ENCODE measurements around the gene RSPO3. TPM values are rescaled to one million over a fixed set of nuclear protein-coding genes. Genes with fewer than 3 reads are reported as not detected.
A peak's percentile ranks its signal among the peaks of the same experiment; 100 is the strongest.

RSPO3 gene
- total RNA-seq, 1 experiment from 2014 or later = not detected

DNA sequence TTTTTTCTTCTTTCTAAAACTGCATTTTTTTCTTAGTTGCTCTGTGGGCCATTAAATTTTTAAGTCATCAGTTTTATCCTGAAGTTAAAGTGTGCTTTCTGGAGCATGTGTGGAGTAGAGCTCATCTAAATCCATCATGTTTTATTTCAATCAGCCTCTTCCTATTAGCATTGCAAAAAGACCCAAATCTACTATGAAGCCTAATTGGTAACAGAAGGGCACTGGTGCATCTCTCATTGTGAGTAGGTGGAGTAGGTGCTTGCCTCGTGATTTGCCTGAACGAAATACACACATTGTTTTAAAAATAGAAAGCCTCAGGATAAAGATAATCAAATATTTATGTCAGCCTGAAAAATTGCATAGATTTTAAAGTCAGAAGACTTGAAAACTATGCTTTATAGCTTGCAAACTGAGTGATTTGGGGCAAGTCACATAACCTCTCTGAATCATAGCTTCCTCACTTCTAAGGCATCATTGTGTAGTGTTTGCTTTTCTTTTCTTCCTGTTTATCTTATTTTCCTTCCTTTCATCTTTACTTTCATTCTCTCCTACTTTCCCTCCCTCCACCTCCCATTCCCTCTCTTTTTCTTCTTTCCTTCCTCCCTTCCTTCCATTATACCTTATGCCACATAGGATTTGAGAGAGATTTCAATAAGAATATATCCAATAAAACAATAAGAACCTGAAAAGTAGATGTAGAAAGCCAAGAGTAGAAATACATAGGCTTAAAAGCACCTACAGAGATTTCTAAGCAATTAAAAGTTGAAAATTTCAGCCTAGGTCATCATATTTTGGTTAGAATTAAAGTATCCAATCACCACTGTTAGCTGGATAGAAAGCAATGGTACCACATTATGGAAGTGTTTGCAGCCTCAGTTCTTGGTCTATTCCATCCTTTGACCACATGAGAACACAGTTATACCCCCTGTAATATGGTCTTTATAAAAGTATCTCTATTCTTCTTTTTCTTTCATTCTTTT lies 98.6 kb downstream of the RSPO3 start:
- H2AFZ ChIP-seq (ENCODE audit: low read length) = no peak overlapping the region
- POLR2A ChIA-PET (ENCODE audit: unreplicated experiment) = no interaction called here
- H3K9me3 ChIP-seq (ENCODE audit: low read length) = no peaks in the 10 kb centered on the region

DNA sequence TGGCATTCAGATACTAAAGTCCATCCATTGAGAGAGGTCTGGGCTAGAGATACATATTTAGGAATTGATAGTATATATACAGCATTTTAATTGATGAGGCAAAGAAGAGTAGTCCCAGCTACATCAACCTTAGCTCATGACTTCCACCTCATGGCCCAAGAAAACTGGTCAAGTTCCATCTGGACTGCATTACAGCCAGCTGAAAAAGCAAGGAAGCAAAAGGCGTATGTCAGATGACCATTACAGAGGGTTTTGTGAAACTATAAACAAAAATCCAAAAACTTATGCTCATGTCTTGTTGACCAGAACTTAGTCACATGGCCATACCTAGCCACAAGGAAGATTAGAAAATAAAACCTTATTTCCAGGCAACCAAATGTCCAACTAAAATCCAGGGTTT lies 101.4 kb downstream of the RSPO3 start:
- no peak for DNase-seq

More for the DNA sequence above, 98.6 kb downstream of the RSPO3 start:
- H3K79me2 ChIP-seq (ENCODE audit: low read length) = no peaks in the 10 kb centered on the region
- no peaks in the 10 kb centered on the region for H3K9me2 ChIP-seq (replicated peaks; ENCODE audit: low read length)
- H3K4me2 ChIP-seq (ENCODE audit: low read length) = no peak overlapping the region
- H3K27ac ChIP-seq (ENCODE audit: low read length) = no peak overlapping the region
- no peak for DNase-seq
- H3K9ac ChIP-seq (ENCODE audit: low read length) = no peak overlapping the region
- H3K4me1 ChIP-seq (ENCODE audit: insufficient read depth, low read length) = no peaks in the 10 kb centered on the region
- CTCF ChIA-PET = no interaction called here
- no peak overlapping the region for H3K4me3 ChIP-seq (ENCODE audit: low read length)
- intact Hi-C loops (cut with micrococcal nuclease) = no loop called here
- no TSS peak for BruUV-seq (replicated peaks)
- H4K20me1 ChIP-seq (ENCODE audit: low read length) = no peaks in the 10 kb centered on the region
- no peaks in the 10 kb centered on the region for H3K27me3 ChIP-seq (ENCODE audit: low read length)
- no peaks in the 10 kb centered on the region for H3F3A ChIP-seq (ENCODE audit: low read length, unreplicated experiment)
- no peaks in the 10 kb centered on the region for H3K36me3 ChIP-seq (ENCODE audit: low read depth, low read length)
- TF ChIP-seq, protein P1, sequence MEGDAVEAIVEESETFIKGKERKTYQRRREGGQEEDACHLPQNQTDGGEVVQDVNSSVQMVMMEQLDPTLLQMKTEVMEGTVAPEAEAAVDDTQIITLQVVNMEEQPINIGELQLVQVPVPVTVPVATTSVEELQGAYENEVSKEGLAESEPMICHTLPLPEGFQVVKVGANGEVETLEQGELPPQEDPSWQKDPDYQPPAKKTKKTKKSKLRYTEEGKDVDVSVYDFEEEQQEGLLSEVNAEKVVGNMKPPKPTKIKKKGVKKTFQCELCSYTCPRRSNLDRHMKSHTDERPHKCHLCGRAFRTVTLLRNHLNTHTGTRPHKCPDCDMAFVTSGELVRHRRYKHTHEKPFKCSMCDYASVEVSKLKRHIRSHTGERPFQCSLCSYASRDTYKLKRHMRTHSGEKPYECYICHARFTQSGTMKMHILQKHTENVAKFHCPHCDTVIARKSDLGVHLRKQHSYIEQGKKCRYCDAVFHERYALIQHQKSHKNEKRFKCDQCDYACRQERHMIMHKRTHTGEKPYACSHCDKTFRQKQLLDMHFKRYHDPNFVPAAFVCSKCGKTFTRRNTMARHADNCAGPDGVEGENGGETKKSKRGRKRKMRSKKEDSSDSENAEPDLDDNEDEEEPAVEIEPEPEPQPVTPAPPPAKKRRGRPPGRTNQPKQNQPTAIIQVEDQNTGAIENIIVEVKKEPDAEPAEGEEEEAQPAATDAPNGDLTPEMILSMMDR (conservative IDR thresholded peaks at IDR 0.05; ENCODE audit: low read depth, low read length) = no peak
- ATAC-seq = peak; percentile 74

DNA sequence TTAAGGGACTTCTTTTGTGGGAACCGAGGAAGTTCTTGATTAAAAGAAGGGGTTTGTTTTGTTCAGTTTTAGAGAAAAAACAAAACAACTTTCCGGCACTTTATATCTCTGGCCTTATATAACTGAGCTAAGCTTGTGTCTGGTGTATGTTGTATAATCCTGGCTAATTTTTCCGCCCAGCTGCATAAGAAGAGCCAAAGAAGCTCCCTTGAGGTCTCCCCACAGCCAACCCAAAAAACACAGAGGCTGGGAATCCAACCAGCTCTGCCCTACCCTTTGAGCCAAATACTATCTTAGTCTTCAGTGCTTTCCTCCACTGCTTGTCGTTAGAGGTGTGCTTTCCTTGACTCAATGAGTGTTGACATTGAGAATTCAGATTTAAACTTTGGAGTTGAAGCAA lies 102.7 kb downstream of the RSPO3 start:
- Histone ChIP-seq H4K20me1 (ENCODE audit: low read length) (no peaks in the 10 kb centered on the region), H3K9ac (ENCODE audit: low read length) (no peak overlapping the region), H3K9me2 (replicated peaks; ENCODE audit: low read length) (no peaks in the 10 kb centered on the region), H3K4me3 (ENCODE audit: low read length) (no peak overlapping the region), H3K79me2 (ENCODE audit: low read length) (no peaks in the 10 kb centered on the region), H3K4me2 (ENCODE audit: low read length) (no peak overlapping the region), H3K9me3 (ENCODE audit: low read length) (no peaks in the 10 kb centered on the region), H2AFZ (ENCODE audit: low read length) (no peak overlapping the region), H3K36me3 (ENCODE audit: low read depth, low read length) (no peaks in the 10 kb centered on the region), H3K27me3 (ENCODE audit: low read length) (no peaks in the 10 kb centered on the region), H3K4me1 (ENCODE audit: insufficient read depth, low read length) (no peaks in the 10 kb centered on the region), H3F3A (ENCODE audit: low read length, unreplicated experiment) (no peaks in the 10 kb centered on the region), H3K27ac (ENCODE audit: low read length) (no peak overlapping the region)
- DNase-seq (no peak), ATAC-seq (no peak)
- intact Hi-C loops (cut with micrococcal nuclease) = no loop called here
- ChIA-PET CTCF (no interaction called here), POLR2A (ENCODE audit: unreplicated experiment) (interaction anchor here (0.7 kb wide), 1 partner anchor 24 kb away, joined by 9 read pairs; no protein-coding TSS in a partner anchor)
- TF ChIP-seq, protein P1 (conservative IDR thresholded peaks at IDR 0.05; ENCODE audit: low read depth, low read length) = no peak
- no peak for TF ChIP-seq EZH2phosphoT487 (IDR thresholded peaks at IDR 0.05; ENCODE audit: borderline replicate concordance, low read length)
- no peak for TF ChIP-seq EZH2 (IDR thresholded peaks at IDR 0.05; ENCODE audit: low read length, unreplicated experiment)
- BruUV-seq (replicated peaks) = no TSS peak

More for the DNA sequence above, 101.4 kb downstream of the RSPO3 start:
- Histone ChIP-seq H3K4me2 (ENCODE audit: low read length) (no peak overlapping the region), H3K9ac (ENCODE audit: low read length) (no peak overlapping the region), H3K79me2 (ENCODE audit: low read length) (no peaks in the 10 kb centered on the region), H3K4me1 (ENCODE audit: insufficient read depth, low read length) (no peaks in the 10 kb centered on the region), H3K27ac (ENCODE audit: low read length) (no peak overlapping the region), H3F3A (ENCODE audit: low read length, unreplicated experiment) (no peaks in the 10 kb centered on the region), H4K20me1 (ENCODE audit: low read length) (no peaks in the 10 kb centered on the region), H3K36me3 (ENCODE audit: low read depth, low read length) (no peaks in the 10 kb centered on the region), H3K27me3 (ENCODE audit: low read length) (no peaks in the 10 kb centered on the region), H3K9me3 (ENCODE audit: low read length) (no peaks in the 10 kb centered on the region), H3K4me3 (ENCODE audit: low read length) (no peak overlapping the region), H2AFZ (ENCODE audit: low read length) (no peak overlapping the region), H3K9me2 (replicated peaks; ENCODE audit: low read length) (no peaks in the 10 kb centered on the region)
- BruUV-seq (replicated peaks) = no TSS peak
- CTCF ChIA-PET = no interaction called here
- intact Hi-C loops (cut with micrococcal nuclease) = no loop called here
- TF ChIP-seq EZH2phosphoT487 (IDR thresholded peaks at IDR 0.05; ENCODE audit: borderline replicate concordance, low read length) (no peak), EZH2 (IDR thresholded peaks at IDR 0.05; ENCODE audit: low read length, unreplicated experiment) (no peak)
- TF ChIP-seq, protein P1 (conservative IDR thresholded peaks at IDR 0.05; ENCODE audit: low read depth, low read length) = no peak
- ATAC-seq = no peak
- POLR2A ChIA-PET (ENCODE audit: unreplicated experiment) = no interaction called here

Data from PC-3 (cell line).